ENCODE measurements around the gene CHN2. TPM values are rescaled to one million over a fixed set of nuclear protein-coding genes. Genes with fewer than 3 reads are reported as not detected.

Gene CHN2
- total RNA-seq, 2 experiments from 2014 or later, result 1.7 to 1.8 TPM

DNA sequence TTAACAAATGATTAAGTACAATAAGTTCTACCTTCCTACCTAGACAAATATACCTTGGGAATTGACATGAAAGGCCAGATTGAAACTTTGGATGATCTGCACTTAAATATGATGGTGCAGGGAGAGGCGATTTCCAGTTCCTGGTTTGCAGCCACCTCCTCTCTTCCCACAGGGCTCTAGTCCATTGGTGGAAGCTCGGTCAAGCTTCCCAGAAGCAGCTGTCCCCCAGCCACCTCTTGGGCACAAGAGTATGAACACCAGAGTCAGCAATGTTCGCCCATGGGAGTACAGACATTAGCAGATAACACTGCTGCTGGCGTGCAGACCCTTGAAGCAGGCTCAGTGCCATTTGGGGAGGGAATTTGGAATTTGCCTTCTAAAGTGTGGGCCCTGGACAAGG lies 46.8 kb upstream of the CHN2 start:
- Mint-ChIP-seq H3K27ac (no peak overlapping the region), H3K4me3 (no peak overlapping the region), H3K36me3 (ENCODE audit: low read depth) (no peaks in the 10 kb centered on the region), H3K27me3 (peaks cover 30% of the 10 kb centered on the region), H3K4me1 (ENCODE audit: low read depth) (peaks cover 6% of the 10 kb centered on the region), H3K9me3 (no peaks in the 10 kb centered on the region)
- TF ChIP-seq CTCF (IDR thresholded peaks at IDR 0.05), result no peak
- no peak for DNase-seq
- ChIA-PET POLR2A (no interaction called here), CTCF (interaction anchor here (1.2 to 3.5 kb wide), 2 partner anchors 42 to 261 kb away, joined by 4 to 11 read pairs; no protein-coding TSS in a partner anchor)
- intact Hi-C loops (cut with micrococcal nuclease), result no loop called here
- ATAC-seq, result no peak

GRCh38 chr7:29149036-29149435 lies 45.5 kb upstream of the CHN2 start:
- POLR2A ChIA-PET, result no interaction called here
- CTCF ChIA-PET, result interaction anchor here (1.2 to 3.5 kb wide), 3 partner anchors 41 to 259 kb away, joined by 4 to 11 read pairs (median 5); no protein-coding TSS in a partner anchor
- no peak for DNase-seq
- no peak overlapping the region for H3K27ac Mint-ChIP-seq
- peaks cover 26% of the 10 kb centered on the region for H3K27me3 Mint-ChIP-seq
- no peak overlapping the region for H3K4me3 Mint-ChIP-seq
- no peak for ATAC-seq
- H3K36me3 Mint-ChIP-seq (ENCODE audit: low read depth), result no peaks in the 10 kb centered on the region
- intact Hi-C loops (cut with micrococcal nuclease), result no loop called here
- TF ChIP-seq CTCF (IDR thresholded peaks at IDR 0.05), result no peak
- H3K9me3 Mint-ChIP-seq, result no peaks in the 10 kb centered on the region
- H3K4me1 Mint-ChIP-seq (ENCODE audit: low read depth), result peaks cover 6% of the 10 kb centered on the region

DNA sequence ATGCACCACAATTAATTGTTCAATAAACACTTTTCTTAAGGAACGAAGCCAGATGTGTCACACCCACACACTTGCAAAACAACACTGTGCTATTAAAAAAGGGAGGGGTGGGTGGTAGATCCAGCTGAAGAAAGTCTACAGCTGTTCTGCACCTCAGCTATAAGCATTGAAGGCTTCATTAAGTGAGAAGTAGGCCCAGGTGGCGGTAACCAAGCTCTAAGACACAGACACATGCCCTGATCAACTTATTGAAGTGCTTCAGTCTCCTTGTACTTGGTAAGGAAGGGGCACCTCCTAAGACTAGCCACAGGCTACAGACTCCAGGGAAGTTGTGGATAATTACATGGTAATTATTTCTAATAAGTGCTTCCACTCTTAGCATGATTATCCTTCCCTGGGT lies 43.7 kb upstream of the CHN2 start:
- Mint-ChIP-seq H3K4me3 (no peak overlapping the region), H3K27me3 (peaks cover 15% of the 10 kb centered on the region), H3K4me1 (ENCODE audit: low read depth) (peaks cover 5% of the 10 kb centered on the region), H3K36me3 (ENCODE audit: low read depth) (no peaks in the 10 kb centered on the region), H3K9me3 (no peaks in the 10 kb centered on the region), H3K27ac (no peak overlapping the region)
- no peak for TF ChIP-seq CTCF (IDR thresholded peaks at IDR 0.05)
- ChIA-PET CTCF (interaction anchor here (3.5 kb wide), 1 partner anchor 39 kb away, joined by 11 read pairs; no protein-coding TSS in a partner anchor), POLR2A (no interaction called here)
- ATAC-seq, result no peak
- DNase-seq, result no peak
- intact Hi-C loops (cut with micrococcal nuclease), result no loop called here

DNA sequence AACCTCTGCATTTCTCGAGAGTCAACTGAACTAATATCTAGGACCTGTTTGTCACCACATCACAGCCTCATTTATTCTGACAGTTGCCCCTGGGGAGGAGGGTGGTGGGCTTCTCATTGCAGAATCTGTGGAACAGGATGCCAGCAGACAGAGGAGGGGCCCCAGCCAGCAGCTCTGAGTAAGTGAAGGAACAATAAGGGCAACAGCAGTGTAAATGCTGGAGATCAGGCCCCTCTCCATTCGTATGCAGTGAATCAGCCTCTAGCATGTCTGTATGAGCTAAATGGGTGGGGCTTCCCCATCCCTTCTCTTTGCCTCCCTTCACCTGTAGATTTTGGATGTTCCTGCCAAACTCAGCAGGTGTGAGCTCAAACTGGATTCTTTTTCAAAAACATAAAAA lies 40.5 kb upstream of the CHN2 start:
- Mint-ChIP-seq H3K27me3 (peaks cover 2% of the 10 kb centered on the region), H3K36me3 (ENCODE audit: low read depth) (no peaks in the 10 kb centered on the region), H3K4me1 (ENCODE audit: low read depth) (peaks cover 10% of the 10 kb centered on the region), H3K9me3 (no peaks in the 10 kb centered on the region), H3K4me3 (no peak overlapping the region), H3K27ac (no peak overlapping the region)
- CTCF ChIA-PET, result no interaction called here
- ATAC-seq (no peak), DNase-seq (no peak)
- POLR2A ChIA-PET, result no interaction called here
- TF ChIP-seq CTCF (IDR thresholded peaks at IDR 0.05), result no peak
- intact Hi-C loops (cut with micrococcal nuclease), result no loop called here

- Mint-ChIP-seq H3K4me1 (ENCODE audit: low read depth) (peaks cover 10% of the 10 kb centered on the region), H3K9me3 (no peaks in the 10 kb centered on the region), H3K4me3 (peak overlapping the region; percentile 9), H3K27ac (no peak overlapping the region), H3K27me3 (peaks cover 7% of the 10 kb centered on the region), H3K36me3 (ENCODE audit: low read depth) (no peaks in the 10 kb centered on the region)
- CTCF ChIA-PET, result interaction anchor here (0.6 to 3.1 kb wide), 13 partner anchors 9 to 252 kb away, joined by 3 to 21 read pairs (median 3); no protein-coding TSS in a partner anchor
- ATAC-seq (peak; percentile 24), DNase-seq (peak; percentile 6)
- POLR2A ChIA-PET, result no interaction called here
- TF ChIP-seq CTCF (IDR thresholded peaks at IDR 0.05), result peak; percentile 11
- intact Hi-C loops (cut with micrococcal nuclease), result no loop called here
Measured at GRCh38 chr7:29156907-29157452, 37.6 kb upstream of the CHN2 start.

Data from activated CD8-positive, alpha-beta T cell treated with anti-CD3 and anti-CD28 coated beads for 36 hours (primary cell).